NCI-H748 (cell line): ENCODE data around the gene ZBTB48.
A peak's percentile ranks its signal among the peaks of the same experiment; 100 is the strongest.
"Not testable (repeated sequence)": the region's sequence is repeated elsewhere in the genome, so short reads cannot be mapped to it uniquely, and the experiment has no call there.

Experiments used
- DNase-seq: peaks from one replicate; lab custom pipeline; 2025; ENCODE audit not compliant: unreplicated experiment; lab: John Stamatoyannopoulos, UW

The ZBTB48 gene

DNA sequence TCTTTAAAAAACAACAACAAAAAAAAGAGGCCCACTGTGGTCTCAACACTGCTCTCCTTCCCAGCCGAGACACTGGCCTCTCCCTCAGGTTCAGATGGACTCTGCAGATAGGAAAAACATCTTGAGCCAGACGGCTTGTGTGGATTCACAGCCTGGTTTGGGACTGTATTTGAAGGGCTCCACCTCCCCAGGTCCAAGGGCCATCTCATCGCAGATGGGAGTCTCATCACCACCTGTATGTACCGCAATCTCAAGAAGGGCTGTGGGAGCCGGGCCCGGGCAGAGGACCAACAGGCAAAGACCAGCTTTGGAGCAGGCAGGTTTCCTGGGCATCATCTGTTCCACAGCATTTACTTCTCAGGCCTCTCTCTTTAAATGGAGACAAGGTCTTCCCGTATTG, 10.3 kb downstream of the ZBTB48 start:
- no peak for DNase-seq

DNA sequence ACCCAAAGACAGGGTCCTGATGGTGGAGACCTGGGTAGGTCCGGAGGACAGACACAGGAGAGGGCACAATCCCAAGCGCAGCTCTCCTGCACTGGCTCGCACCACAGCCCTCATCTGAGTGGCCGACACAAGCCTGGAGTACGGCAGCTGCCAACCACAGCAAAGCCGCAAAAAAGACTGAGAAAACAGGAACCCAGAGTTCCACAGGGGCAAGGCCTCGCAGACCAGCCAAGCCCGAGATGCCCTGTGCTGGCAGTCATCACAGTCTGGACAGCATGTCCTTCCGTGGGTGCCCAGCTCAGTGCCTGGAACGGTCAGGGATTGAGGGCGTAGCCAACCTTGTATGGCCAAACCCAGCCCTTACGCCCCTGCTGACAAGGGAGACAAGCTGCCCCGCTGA, 11.4 kb downstream of the ZBTB48 start:
- DNase-seq = no peak

DNA sequence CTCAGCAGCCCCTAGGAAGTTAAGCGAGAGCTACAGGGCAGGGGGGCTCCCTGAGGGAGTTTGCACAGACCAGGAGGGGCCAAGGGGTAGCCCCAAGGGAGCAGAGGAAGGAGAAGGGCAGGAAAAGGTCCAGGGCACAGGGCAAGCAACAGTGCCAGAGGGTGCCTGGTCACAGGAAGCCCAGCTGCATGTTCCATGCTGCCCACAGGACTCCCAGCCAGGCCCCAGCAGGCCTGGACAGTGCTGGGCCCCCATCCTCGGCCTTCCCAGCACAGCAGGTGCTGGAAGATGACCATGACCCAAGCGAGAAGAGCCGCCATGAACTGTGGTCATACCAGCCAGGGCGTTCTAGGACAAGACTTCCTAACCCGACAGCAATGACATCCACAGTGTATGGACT, 11.8 kb downstream of the ZBTB48 start:
- DNase-seq = no peak

DNA sequence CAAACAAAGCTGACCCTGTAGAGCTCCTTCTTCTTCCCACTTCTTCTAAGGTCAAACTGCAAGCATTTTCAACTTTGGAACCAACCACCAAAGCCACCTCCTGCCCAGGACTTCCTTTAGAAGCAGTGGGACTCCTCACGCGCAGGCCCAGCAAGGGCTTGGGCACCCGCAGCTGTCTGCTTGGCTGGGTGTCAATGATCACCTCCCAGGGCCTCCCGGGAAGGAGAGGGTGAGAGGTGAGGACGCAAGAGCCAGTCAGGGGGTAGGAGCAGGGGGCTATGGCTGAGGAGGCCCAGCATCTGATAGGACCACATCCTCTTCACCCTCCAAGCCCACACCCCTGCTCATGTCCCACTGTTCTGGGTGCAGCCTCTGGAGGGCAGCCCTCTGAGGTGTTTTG, 12.6 kb downstream of the ZBTB48 start:
- no peak for DNase-seq

DNA sequence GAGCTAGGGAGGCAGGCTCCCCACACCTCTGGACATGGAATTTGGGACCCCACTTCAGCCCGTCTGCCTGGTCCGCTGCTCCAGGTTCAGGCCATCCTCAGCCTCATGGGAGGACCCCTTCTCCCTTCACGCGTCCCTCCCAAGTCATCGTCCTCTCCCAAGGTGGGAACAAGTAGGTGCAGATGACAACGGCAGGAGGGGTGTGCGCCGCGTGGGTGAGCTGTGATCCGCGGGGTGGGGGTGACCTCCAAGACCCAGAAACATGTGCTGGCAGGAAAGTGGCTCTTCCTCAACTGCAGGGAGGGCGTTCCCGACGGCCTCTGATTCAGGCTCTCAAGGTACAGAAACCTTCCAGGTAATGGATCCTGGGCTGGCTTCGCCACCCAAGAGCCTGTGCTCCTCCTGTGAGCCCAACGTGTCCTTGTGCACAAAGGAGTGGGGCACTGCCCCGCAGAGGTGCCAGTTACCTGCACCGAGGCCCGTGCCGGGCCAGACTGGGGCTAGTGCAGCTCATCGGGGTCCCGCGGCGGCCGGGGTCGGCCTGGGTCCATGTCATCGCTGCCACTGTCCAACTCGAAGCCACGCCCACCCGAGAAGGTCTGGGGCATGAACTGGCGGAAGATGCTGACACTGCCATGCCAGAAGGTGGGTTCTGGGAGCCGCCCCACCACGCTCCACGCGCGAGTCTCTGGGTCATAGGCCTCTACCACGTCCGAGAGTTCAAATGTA, 13.2 kb downstream of the ZBTB48 start:
- DNase-seq = no peak

DNA sequence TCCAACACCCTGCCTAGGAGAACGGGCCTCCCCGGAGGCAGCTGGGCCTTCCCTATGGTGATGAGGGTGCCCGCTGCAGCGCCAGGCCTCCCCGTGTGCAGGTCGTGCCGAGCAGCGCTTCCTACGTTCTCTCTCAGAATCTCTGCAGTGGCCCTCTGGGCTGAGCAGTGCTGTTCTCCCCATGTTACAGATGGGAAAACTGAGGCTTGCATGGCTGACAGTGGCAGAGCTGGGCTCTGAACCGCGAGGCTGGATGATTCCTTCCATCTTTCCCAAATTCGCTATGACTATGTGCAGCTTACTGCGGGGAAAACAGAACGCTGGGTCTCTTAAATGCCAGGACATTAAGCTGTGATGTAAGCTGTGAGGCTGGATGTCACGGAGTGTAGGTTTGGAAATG, 14.0 kb downstream of the ZBTB48 start:
- DNase-seq = no peak

DNA sequence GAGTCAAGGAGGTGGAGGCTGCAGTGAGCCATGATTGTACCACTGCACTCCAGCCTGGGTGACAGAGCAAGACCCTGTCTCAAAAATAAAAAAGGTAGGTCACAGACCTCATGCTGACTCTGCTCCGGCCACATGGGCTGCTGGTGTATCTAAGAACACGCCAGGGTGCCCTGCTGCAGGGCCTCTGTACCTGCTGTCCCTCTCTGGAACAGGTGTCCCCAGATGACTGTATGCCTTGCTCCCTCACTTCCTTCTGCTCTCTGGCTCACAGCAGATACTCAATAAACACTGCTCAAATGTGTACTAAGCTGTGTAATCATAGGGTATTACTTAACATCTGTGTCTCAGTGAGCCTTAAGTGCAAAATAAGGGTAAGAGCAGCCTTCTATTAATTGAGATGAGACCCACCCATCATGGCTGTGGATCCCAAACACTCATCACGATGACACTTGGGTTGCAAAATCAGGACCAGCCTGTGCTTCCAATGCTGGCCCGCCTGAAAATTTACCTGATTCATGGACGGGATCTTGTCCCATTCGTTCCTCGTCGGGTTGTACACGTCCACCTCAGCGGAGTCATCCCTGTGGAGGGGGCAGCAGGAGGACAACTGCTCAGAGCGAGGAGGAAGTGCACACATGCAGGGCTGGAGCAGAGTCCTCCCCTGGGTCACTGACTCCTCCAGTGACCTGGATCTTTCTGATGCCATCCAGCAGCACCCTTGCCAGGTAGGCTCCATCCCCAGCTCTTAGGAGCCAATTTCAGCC, 15.4 kb downstream of the ZBTB48 start:
- no peak for DNase-seq

DNA sequence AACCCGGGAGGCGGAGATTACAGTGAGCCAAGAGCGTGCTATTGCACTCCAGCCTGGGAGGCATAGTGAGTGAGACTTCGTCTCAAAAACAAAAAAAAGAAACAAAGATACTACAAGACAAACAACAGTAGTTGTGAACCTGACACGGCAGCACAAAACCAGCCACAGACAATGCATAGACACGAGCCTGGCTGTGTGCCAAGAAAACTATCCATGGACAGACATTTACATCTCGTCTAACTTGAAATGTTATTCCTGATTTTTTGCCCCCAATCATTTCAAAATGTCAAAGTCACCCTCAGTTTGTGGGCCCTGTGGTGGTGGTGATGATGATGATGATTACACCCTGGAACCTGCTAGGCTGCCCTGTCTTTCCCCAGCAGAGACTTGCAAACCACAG, 16.6 kb downstream of the ZBTB48 start:
- DNase-seq = no peak

DNA sequence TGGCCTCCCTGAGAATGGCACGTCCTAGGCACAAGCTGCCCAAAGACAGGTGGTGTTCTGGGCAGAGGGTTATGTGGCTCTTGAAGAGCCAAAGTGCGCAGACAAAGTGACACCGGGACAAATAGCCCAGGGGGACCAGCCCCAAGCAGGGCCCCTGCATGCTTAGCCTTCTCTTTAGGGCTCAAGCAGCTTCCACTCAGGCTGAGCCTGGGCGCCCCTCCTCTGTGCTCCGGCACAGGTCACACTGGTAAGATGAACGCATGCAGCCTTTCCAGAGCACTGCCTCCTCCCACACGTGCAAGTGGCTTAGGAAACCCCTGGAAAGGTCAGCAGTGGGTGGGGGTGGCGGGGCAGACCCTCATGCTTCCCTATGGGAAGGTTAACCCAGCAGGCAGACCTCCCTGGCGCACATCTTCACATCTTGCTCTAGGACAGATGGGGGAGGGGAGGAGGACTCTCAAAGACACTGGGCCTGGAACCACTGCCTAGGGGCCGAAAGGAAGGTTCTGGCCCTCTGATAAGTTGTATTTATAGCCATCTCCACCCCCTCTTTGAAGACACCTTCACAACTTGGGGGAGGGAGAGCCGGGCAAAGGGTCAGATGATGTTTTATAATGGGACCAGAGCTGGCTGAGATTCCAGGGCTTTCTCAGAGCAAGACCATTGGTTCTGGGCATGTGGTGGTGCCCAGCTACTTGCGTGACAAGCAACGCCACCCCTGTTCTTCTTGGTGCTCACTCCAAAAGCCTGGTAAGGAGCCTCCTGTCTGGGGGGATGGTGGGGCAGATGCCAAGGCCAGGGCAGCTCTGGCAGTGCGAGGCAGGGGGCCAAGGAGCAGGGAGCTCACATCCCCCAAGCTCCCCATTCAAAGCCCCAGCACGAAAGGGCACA, 17.3 kb downstream of the ZBTB48 start:
- no peak for DNase-seq

DNA sequence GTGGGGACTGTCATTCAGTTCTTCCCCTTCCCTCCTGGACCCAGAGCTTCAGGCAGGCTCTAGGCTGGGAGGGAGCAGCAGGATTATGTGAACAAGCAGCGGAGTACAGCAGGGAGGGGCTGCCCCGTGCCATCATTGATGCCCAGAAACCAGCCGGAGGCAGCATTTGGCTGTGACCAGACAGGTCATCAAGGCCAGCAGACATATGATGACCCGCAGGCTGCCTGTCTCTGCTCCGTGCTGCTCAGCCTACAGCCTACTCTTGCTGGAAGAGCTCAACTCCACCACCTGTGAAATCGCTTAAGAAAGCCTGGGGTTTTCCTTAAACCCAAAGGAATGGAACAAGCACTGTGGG, 18.0 kb downstream of the ZBTB48 start:
- no peak for DNase-seq

DNA sequence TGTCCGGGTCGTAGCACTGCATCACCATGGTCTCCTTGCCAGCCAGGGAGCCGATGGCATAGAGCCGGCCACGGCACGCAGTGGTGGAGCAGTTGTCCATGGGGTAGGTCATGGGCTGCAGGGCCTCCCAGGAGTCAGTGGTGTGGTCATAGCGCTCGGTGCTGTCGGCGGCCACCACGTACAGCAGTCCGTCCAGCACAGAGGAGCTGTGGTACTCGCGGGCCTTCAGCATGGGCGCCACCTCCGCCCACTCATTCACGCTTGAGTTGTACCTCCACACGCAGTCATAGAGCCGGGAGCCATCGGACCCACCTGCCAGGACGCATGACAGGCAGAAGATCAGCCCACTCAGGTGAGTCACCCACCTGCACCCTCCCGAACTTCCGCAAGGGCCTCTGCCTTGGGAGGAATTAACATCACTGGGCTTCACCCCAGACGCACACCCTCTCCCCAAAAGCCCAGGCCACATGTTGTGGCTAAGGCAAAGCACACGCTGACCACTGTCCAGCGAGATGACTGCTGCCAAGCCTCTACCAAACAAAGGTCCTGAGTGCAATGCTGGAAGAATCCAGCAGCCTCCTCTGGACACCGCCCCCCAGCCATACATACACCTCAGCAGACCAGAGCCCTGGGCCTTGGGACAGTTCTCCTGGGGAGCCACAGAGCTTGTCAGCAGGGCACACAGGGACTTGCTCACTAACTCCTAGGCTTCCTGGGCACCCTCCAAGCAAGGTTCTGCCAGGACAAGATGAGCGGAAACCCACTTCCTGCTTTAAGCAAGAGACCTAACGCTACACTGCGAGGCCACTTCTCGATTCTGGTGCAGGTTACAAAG, 19.6 kb downstream of the ZBTB48 start:
- no peak for DNase-seq

DNA sequence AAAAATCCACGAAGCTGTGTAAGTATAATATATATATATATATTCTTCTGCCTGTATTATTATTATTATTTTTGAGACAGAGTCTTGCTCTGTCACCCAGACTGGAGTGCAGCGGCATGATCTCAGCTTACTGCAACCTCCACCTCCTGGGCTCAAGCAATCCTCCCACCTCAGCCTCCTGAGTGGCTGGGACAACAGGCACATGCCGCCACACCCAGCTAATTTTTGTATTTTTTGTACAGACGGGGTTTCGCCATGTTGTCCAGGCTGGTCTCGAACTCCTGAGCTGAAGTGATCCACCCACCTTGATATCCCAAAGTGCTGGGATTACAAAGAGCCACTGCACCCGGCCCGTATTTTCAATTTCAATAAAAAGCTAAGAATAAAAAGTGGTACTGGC, 20.2 kb downstream of the ZBTB48 start:
- not testable (repeated sequence) for DNase-seq

DNA sequence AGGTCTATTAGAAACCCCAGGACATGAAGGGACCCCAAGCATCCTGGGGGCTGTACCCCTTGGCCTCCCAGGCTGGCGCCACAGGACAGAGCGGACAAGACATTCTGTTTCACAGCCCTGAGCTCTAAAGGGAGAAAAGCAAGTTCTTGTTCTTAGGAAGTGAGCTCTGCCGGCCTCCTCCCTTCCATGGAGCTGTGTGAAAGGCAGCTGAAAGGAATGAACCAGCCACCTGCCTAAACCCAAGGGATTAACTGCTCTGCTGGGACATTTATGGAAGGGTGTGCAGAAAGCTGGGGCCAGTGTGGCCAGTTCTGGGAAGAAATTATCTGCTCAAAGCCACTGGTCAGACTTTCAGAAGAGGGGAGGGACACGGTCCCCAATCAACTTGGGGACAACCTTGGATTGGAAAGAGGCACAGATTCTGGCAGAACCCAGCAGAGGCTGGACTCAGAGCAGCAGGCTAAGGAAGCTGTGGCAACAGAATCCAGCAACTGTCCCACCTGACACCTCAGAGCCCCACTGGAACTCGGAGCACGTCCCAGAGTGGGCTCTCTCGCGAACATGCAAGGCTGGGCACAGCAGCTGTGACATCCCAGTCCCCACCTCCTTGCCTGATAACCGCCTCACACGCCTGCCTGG, 20.7 kb downstream of the ZBTB48 start:
- no peak for DNase-seq

DNA sequence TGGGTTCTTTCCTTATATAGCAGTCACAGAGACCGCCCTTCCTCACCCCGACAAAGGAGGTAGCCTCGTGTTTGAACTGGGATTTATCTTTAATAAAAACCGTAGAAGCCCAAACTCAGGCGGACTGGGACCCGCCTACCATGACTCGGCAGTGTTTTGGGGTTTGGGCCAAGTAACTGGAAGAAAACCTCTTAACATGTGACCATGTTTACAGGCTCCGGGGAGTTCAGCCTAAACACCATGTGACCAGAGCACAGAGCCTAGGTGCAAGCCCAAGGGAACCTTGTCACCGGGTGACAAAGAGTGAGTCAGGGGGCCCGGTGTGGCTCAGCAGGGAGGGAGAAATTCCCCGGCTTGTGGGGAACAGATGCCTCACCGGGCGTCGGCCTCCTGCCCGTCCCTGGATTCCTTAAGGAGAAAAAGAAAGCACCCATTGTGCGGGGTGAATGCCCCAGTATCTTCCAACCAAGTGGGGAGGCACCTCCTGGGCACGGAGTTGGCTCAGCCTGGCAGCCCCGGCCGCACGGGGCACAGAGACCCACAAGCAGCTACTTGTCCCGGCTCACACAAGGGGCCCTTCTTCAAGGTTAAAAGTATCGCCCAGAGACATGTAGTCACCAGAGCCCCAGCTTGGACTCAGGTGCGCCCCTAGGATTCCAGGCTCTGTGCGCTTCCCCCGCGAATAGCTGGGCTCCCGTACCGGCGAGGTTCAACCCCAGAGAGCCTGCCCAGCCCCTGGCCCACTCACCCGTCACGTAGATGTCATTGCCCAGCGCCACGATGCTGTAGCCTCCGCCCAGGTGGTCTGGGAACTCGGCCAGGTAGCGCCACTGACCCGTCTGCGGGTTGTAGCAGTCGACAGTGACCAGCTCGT, 21.5 kb downstream of the ZBTB48 start:
- DNase-seq = peak; percentile 55

DNA sequence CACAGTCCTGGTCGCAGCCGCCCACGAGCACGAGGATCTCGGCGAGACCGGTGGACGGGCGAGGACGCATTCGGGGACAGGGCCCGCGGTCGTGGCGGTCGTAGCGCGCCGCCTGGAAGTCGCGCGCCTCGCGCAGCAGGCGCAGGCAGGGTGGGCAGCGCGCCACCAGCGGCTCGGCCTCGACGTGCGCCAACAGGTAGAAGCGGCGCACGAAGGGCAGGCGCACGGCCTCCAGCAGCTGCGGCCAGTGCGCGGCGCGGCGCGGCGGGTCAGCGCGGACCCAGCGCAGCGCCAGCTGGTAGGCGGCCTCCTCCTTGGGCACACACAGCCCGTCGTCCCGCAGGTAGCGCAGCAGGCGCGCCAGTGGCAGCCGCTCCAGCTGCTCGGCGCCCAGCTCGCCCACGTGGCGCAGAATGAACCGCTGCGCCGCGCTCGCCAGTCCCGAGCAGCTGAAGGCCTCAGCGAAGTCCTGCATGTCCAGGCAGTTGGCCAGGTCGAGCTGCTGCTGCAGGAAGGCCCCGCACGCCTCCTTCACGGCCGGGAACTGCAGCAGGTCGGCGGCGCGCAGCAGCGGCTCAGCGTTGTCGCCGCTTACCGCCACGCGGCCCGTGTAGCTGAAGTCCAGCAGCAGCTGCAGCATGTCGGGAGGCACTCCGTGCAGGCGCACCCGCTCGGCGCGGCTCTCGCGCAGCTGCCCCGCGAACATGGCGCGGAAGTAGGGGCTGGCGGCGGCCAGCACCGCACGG, 22.3 kb downstream of the ZBTB48 start:
- DNase-seq = peak; percentile 76

DNA sequence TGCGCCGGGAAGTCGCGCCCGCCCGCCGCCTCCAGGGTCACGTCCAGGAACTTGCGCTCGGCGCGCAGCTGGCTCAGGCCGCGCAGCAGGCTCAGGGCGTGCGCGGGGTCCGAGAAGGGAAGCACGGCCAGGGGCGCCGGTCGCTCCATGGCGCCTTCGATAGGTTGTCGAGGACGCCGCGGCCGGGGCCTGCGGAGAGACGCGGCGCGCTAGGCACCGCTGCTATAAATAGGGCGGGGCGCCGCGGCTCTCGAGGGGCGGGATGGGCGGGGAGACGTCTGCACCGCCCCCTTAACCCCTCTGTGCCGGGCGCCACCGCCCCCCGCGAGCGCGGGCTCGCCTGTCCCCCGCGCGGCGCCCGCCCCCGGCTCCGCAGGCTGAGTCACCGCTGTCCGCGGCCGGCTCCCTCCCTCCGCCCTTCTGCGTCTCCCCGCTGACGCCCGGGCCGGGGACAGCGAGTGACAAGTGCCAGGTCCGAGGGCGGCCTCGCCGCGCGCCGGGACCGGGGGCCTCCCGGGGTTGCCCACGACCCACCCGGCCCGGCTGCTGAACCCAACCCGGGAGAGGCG, 23.0 kb downstream of the ZBTB48 start, which contains the start of gene KLHL21:
KLHL21 (minus strand) TSS at position 201 of the 569 bp plus-strand sequence; CDS start at position 149, 52 bp downstream.
- peak; percentile 76 for DNase-seq

DNA sequence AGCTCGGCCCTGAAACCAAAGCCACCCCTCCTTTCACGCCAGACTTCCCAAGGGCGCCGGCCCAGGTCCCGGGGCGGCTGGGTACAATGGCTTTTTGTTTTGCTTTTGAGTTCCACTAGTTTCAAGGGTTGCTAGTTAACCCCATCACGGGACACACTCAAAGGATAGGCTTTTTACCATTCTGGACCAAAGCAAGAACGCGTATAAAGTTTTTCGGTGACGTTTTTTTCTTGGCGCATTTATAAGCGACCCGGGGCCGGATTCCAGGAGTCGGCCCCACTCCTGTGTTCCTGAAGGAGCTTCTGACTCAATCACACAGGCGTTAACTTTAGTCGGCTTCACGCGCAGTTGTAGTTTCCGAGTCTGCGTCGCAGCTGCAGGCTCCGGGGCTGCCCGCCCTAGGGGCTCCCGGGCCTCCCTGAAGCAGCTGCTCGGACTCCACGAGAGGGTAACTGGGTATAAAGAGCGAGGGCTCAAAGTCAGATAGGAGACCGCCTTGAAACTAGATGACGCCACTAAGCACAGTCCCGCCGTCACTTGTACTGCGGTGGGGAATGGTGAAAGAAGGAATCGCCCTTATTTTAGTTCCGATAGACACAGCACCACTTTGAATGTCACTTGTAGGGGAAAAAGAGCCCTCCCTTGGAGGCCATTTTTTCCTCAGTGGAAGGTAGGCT, 23.6 kb downstream of the ZBTB48 start:
- DNase-seq = peak; percentile 29
